Common myeloid progenitor, CD34-positive (primary cell): ENCODE data around the gene ADGRA1.

Experiments used
- CTCF ChIA-PET: fragments of 350-600 bp; sonication (Branson Sonifier 250); formaldehyde crosslinking; loops from one replicate; lab custom pipeline; 2021; ENCODE audit warnings: antibody characterized with exemption; lab: Charles Lee
- POLR2A ChIA-PET: fragments of 350-600 bp; sonication (Branson Sonifier 250); formaldehyde crosslinking; loops from one replicate; lab custom pipeline; 2021; ENCODE audit warnings: antibody characterized with exemption; lab: Charles Lee
- DNase-seq, 3 donors: peaks; one replicate each; pipeline versions ENCODE4 v3.0.0 to v3.0.0-alpha.2; 2013
- H3K27ac ChIP-seq, 2 experiments: 1 replicate in 1 of 2; 2 replicates in 1 of 2; pipeline ENCODE4 v1.7.0; 2013; ENCODE audit warnings: inconsistent platforms in 2 of 2, low read length in 2 of 2, mild to moderate bottlenecking in 2 of 2, low read depth in 1 of 2, moderate library complexity in 1 of 2; ENCODE audit not compliant: severe bottlenecking in 2 of 2, insufficient read depth in 1 of 2, poor library complexity in 1 of 2
- H3K27me3 ChIP-seq, 5 experiments: replicated peaks in 2 of 5; 1 replicate in 3 of 5; 2 replicates in 2 of 5; pipeline versions ENCODE4 v1.6.1 to v1.7.0; 2013; ENCODE audit warnings: low read length in 4 of 5, mild to moderate bottlenecking in 2 of 5, moderate library complexity in 2 of 5, inconsistent platforms in 1 of 5; ENCODE audit not compliant: insufficient read depth in 5 of 5, control insufficient read depth in 4 of 5
- H3K36me3 ChIP-seq, 4 experiments: 1 replicate in 2 of 4; 2 replicates in 2 of 4; pipeline versions ENCODE4 v1.6.1 to v1.7.0; 2013; ENCODE audit warnings: low read length in 3 of 4, control low read depth in 1 of 4, mild to moderate bottlenecking in 1 of 4; ENCODE audit not compliant: control insufficient read depth in 4 of 4, insufficient read depth in 4 of 4
- H3K4me1 ChIP-seq, 4 experiments: 1 replicate in 3 of 4; 2 replicates in 1 of 4; pipeline versions ENCODE4 v1.6.1 to v1.7.1; 2013; ENCODE audit warnings: low read length in 3 of 4, mild to moderate bottlenecking in 3 of 4, control low read depth in 1 of 4, inconsistent platforms in 1 of 4, moderate library complexity in 1 of 4; ENCODE audit not compliant: control insufficient read depth in 4 of 4, insufficient read depth in 4 of 4; ENCODE audit errors: control extremely low read depth in 1 of 4
- H3K4me3 ChIP-seq, 7 experiments: 1 replicate in 4 of 7; 2 replicates in 3 of 7; pipeline versions ENCODE4 v1.5.1 to v1.7.0; 2013; ENCODE audit warnings: mild to moderate bottlenecking in 7 of 7, low read length in 6 of 7, moderate library complexity in 6 of 7, inconsistent platforms in 2 of 7, low read depth in 2 of 7, control low read depth in 1 of 7; ENCODE audit not compliant: insufficient read depth in 4 of 7, control insufficient read depth in 1 of 7; ENCODE audit errors: extremely low read depth in 1 of 7
- H3K9me3 ChIP-seq, 5 experiments: 1 replicate in 4 of 5; 2 replicates in 1 of 5; pipeline versions ENCODE4 v1.6.1 to v1.7.1; 2013; ENCODE audit warnings: low read length in 4 of 5, mild to moderate bottlenecking in 2 of 5, inconsistent platforms in 1 of 5, low read depth in 1 of 5, moderate library complexity in 1 of 5; ENCODE audit not compliant: control insufficient read depth in 4 of 5, insufficient read depth in 2 of 5; ENCODE audit errors: control extremely low read depth in 1 of 5
- WGBS: methylation state at CpG from one replicate; pipeline ENCODE4 v1.1.5; 2013; ENCODE audit not compliant: insufficient coverage; 5-methylcytosine and 5-hydroxymethylcytosine counted together

The ADGRA1 gene

DNA sequence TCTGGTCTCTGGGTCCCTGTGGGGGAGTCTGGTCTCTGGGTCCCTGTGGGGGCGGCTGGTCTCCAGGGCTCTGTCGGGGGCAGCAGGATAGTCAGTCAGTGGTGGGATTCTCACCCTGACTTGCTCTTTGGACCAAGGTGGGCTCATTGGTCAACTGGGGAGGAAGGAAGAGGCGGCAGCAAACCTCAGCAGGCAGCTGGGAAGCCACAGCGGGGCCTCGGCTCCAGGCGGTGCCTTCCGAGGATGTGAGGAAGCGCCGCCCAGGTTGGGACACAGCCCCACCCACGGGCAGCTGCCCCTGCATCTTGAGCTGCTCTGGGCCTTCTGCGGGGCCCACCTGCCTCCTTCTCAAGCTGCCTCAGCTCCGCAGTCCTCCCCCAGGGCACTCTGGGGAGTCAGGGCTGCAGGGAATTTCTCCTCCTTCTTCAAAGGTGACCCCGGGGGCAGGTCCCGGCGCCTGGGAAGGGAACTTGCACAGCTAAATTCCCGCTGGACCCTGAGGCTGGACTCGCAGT, 51.9 kb downstream of the ADGRA1 start:
- H3K4me1 ChIP-seq = peaks cover 0 to 6% (median 2%) of the 10 kb centered on the region in 4 experiments
- H3K9me3 ChIP-seq = no peaks in the 10 kb centered on the region
- peaks cover 0 to 6% (median 0%) of the 10 kb centered on the region in 5 experiments for H3K27me3 ChIP-seq
- WGBS = 57% methylated on average over 12 of the region's 17 CpGs
- H3K4me3 ChIP-seq = no peak overlapping the region
- ChIA-PET CTCF (no interaction called here), POLR2A (no interaction called here)
- H3K36me3 ChIP-seq = no peaks in the 10 kb centered on the region
- no peak overlapping the region for H3K27ac ChIP-seq
- DNase-seq = peak in 2 of 3 donors; percentile 20 to 22

DNA sequence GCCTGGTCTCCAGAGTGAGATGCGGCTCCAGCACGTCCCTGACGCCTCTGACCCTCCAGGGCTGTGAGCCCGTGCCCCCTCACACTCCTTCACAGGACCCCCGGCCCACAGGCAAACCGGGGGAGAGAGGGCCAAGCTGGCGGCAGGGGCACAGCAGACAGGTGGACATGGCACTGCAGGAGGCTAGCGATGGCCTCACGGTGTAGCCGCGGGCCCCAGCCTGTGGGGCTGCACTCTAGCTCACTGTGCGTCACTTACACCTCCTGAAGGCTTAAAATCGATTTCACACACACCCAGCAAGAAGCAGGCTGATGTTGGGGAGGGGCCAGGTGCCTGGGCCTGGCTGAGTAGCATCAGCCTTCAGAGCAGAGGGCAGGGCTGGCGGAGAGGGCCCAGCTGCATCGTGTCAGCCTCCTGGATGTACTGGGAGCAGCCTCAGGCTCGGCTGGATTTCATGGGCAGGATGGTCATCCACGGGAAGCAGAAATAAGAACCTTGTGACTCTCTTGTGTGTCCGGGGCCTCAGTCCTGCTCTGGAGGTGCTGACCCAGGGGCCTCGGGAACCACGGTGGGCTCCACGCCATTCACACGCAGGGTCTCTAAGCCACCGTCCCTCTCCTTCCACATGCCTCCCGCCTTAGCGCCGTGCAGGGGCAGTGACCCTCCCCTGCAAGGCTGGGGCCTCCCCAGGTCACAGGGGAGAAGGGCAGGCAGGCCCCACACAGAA, 52.9 kb downstream of the ADGRA1 start:
- no peaks in the 10 kb centered on the region for H3K9me3 ChIP-seq
- WGBS = 82% methylated on average over 25 of the region's 26 CpGs
- H3K36me3 ChIP-seq = no peaks in the 10 kb centered on the region
- DNase-seq = no peak
- CTCF ChIA-PET = no interaction called here
- no peak overlapping the region for H3K4me3 ChIP-seq
- H3K4me1 ChIP-seq = peaks cover 0 to 6% (median 2%) of the 10 kb centered on the region in 4 experiments
- peaks cover 0 to 8% (median 4%) of the 10 kb centered on the region in 5 experiments for H3K27me3 ChIP-seq
- no peak overlapping the region for H3K27ac ChIP-seq
- POLR2A ChIA-PET = no interaction called here

DNA sequence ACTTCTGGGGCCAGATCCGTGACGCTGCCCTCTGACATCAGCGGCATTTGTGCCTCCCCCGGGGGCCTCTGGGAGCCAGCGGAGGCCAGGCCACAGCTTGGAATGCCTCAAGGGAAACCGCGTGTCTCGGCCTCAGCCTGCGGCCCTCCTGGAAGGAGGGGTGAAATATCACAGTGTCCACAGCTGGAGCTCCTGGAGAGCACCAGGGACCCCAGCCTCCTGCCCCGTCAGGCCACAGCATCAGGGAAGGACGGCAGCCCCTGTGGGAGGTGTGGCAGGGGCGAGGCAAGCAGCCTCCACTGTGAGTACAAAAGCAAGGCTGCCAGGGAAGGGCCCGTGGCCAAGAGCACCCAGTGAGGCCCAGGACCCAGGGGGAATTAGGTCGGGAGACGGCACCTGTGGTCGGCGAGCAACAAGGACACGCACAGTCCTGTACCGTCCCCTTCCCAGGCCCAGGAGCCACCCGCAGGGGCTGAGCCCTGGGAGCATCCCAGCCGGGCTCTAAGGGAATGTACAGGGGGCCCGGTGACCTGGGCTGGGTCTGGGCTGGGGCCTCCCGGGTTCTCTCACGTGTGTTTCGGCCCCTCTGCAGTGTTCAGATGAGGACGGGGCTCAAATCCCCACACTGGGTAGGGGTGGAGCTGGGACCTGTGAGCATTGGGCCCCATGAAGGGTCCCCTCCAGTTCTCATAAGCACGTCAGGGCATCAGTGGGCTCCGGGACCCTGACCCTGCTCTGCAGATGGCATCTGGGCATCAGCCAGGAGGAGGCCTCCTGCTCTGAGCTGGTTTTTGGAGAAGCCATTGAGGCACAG, 53.6 kb downstream of the ADGRA1 start:
- DNase-seq = no peak
- CTCF ChIA-PET = interaction anchor here (1.9 kb wide), 1 partner anchor 72 kb away, joined by 4 read pairs; no protein-coding TSS in a partner anchor

DNA sequence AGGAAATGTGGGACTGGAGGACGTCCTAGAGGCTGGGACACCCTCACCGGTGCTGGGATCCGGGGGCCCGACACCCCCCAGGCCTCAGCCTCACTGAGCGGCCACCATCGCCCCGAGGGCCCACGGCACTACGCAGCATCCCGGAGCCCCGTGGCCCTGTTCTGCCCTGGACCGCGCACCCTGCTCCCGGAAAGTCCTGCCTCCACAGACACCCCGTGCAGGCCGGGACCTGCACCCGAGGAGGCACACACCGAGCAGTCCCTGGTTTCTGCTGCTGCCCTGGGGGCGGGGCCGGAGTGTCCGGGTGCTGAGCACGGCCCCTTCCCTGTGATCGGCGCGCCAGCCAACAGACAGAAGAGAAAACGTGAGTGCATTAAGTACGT, 54.2 kb downstream of the ADGRA1 start:
- DNase-seq = no peak
- WGBS = 93% methylated on average over 21 of the region's 27 CpGs

More for the DNA sequence above, 53.6 kb downstream of the ADGRA1 start:
- H3K36me3 ChIP-seq = no peaks in the 10 kb centered on the region
- no peak overlapping the region for H3K27ac ChIP-seq
- POLR2A ChIA-PET = no interaction called here
- H3K27me3 ChIP-seq = peaks cover 0 to 11% (median 4%) of the 10 kb centered on the region in 5 experiments
- no peak overlapping the region for H3K4me3 ChIP-seq
- no peaks in the 10 kb centered on the region for H3K9me3 ChIP-seq
- WGBS = 94% methylated on average over 20 of the region's 28 CpGs
- H3K4me1 ChIP-seq = peaks cover 0 to 6% (median 2%) of the 10 kb centered on the region in 4 experiments

DNA sequence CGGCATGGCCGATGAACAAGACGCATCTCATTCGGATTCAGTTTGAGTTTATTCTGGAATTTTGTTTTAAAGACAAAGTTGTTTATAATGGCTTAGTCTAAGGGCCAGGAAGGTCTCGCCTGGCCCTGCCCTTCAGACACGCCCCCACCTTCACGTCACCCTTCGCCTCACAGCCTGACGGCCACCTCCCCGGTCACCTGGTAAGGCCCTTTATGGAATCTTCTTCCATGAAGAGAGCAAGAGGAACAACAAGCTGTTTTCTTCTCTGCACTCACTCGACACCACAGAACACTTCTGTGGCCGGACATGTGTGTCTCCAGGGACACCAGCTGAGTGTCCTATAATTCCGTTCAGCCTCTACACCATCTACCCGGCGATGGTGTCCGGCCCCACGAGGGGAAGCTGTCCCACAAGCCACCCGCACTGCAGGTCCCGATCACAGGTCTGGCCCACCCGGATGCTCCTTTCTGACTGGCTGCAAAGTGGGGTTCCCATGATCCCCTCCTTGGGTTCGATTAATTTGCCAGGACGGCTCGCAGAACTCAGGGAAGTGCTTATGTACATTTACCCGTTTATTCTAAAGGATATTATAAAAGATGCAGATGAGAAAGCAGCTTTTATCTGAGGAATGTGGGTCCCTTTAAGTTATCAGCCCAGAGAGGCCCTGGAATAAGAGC, 54.9 kb downstream of the ADGRA1 start:
- Histone ChIP-seq H3K27ac (no peak overlapping the region), H3K4me1 (peaks cover 0 to 6% (median 2%) of the 10 kb centered on the region in 4 experiments), H3K4me3 (no peak overlapping the region), H3K27me3 (peaks cover 0 to 18% (median 7%) of the 10 kb centered on the region in 5 experiments), H3K9me3 (peaks cover 0 to 7% (median 0%) of the 10 kb centered on the region in 5 experiments), H3K36me3 (no peaks in the 10 kb centered on the region)
- no peak for DNase-seq
- CTCF ChIA-PET = interaction anchor here (0.6 to 2.4 kb wide), 10 partner anchors 8 to 695 kb away, joined by 3 to 13 read pairs (median 4); no protein-coding TSS in a partner anchor
- POLR2A ChIA-PET = no interaction called here
- 97% methylated on average over 16 of the region's 24 CpGs for WGBS

More for the DNA sequence above, 54.2 kb downstream of the ADGRA1 start:
- H3K27me3 ChIP-seq = peaks cover 0 to 14% (median 7%) of the 10 kb centered on the region in 5 experiments
- CTCF ChIA-PET = interaction anchor here (1.9 kb wide), 1 partner anchor 71 kb away, joined by 4 read pairs; no protein-coding TSS in a partner anchor
- peaks cover 0 to 6% (median 2%) of the 10 kb centered on the region in 4 experiments for H3K4me1 ChIP-seq
- peaks cover 0 to under 1% (median 0%) of the 10 kb centered on the region in 5 experiments for H3K9me3 ChIP-seq
- H3K27ac ChIP-seq = no peak overlapping the region
- POLR2A ChIA-PET = no interaction called here
- H3K4me3 ChIP-seq = no peak overlapping the region
- no peaks in the 10 kb centered on the region for H3K36me3 ChIP-seq

DNA sequence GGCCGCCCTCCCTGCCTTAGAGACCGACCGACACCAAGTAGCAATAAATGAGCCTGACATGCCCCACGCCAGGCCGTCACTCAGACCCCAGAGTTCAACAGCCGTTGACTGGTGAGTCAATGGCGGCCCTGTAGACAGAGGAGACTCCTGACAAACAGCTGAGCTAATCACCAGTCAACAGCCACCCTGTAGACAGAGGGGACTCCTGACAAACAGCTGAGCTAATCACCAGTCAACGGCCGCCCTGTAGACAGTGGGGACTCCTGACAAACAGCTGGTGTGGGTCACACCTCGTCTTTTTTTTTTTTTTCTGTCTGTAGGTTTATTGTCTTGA, 55.4 kb downstream of the ADGRA1 start:
- H3K9me3 ChIP-seq = peaks cover 0 to 10% (median 2%) of the 10 kb centered on the region in 5 experiments
- POLR2A ChIA-PET = no interaction called here
- no peak overlapping the region for H3K27ac ChIP-seq
- CTCF ChIA-PET = interaction anchor here (0.6 to 2.4 kb wide), 11 partner anchors 8 to 695 kb away, joined by 3 to 13 read pairs (median 3); no protein-coding TSS in a partner anchor
- peaks cover 0 to 18% (median 7%) of the 10 kb centered on the region in 5 experiments for H3K27me3 ChIP-seq
- peaks cover 0 to 6% (median 2%) of the 10 kb centered on the region in 4 experiments for H3K4me1 ChIP-seq
- H3K4me3 ChIP-seq = no peak overlapping the region
- no peaks in the 10 kb centered on the region for H3K36me3 ChIP-seq
- WGBS = 82% methylated on average over 10 of the region's 10 CpGs
- DNase-seq = no peak
